Stimulated activated CD8-positive, alpha-beta memory T cell treated with anti-CD3 and anti-CD28 coated beads, Interleukin-15, amount 100 ng/mL, for 48 hours (primary cell): ENCODE measurements around the gene ADCY2.

ENCODE experiments used
- DNase-seq, 2 donors: peaks; one replicate each; pipeline ENCODE4 v3.0.0-alpha.2; 2020; ENCODE audit warnings: low read depth in 2 of 2

ADCY2 gene

DNA sequence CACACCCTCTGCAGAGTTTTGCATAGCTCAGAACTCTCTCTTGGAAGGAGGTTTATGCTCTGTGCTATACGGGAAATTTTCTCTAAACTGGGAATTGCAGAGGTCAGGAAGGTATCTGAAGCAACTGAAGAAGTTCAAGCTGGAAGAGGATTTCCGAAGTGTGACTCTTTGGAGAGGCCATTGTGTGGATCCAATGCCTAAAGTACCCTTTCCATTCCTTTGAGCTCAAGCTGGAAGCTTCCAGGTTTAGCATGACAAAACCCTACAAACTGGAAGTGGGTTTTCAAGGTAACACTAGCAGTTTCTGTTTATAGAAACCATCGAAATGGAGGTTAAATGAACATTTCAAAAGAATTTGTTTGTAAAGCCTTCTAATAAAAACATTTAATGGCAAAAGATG, 267.9 kb downstream of the ADCY2 start:
- no peak for DNase-seq

DNA sequence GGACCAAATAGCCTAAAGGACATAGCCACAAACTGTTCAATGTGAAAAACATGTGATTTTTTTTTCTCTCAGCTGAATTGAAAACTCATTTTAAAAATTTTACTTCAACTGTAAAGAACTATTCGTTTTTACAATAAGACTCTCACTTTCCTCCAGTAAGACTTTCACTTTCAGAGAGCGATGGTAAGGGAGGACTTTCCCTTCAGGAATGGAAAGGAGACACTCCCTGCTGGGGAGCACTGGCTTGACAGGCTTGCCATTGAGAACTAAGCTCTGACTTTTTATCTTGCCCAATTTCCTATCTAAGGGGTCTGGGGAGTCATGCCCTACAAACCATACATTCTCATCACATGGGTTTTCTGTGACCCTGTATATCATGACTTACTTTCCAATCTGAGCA, 268.3 kb downstream of the ADCY2 start:
- no peak for DNase-seq

DNA sequence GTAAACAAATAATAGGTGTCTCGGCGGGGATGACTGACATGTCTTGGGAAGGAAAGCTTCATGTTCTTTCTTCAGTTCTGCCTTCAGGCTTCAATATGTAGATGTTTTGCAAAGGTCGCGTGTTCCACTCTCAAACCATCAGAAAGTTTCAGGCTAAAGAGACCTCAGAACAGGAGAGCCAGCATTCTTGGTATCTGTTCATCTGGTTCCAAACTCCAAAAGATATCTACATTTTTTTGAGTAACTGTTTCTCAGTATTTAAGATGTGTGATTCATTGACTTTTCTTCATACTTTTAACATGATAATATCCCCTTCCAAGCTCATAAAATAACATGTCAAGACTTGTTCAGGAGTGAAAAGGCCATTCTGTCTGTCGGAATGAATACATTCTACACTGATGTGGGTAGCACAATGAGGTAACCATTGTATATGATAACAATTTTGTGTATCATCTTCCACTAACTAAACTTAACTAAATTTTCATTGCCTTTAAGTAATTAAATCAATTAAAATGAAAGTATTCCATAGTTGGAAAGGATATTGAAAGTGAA, 271.4 kb downstream of the ADCY2 start:
- DNase-seq, result no peak

DNA sequence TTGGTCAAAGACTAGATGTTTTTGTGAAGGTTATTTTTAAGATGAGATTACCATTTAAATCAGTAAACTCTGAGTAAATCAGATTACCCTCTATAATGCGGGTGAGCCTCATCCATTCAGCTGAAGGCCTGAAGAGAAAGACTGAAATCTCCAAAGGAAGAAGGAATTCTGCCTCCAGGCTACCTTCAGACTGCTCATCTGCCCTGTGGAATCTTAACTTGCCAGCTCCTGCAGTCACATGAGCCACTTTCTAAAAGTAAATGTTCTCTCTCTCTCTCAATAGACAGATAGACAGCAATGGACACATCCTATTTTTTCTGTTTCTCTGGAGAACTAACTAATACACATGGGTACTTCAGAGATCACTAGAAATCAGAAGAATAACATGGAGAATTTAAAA, 272.2 kb downstream of the ADCY2 start:
- DNase-seq, result no peak

DNA sequence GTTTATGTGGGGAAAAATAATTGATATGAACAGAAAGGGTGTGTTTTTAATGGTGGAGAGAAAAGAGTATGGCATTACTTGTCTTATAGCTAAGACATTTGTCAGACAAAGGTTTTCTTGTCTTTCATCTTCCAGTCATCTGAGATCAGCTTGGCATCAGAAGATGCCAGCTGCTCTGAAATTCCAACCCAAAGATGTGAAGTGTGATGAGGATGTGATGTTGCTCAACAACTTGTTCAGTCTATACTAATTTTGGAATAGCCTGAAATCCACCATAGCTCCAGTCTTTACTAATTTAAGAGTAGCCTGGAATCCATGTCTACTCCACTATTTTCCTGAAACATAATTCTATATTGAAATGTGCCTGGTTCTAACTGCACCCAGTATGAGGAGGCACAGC, 272.7 kb downstream of the ADCY2 start:
- no peak for DNase-seq

DNA sequence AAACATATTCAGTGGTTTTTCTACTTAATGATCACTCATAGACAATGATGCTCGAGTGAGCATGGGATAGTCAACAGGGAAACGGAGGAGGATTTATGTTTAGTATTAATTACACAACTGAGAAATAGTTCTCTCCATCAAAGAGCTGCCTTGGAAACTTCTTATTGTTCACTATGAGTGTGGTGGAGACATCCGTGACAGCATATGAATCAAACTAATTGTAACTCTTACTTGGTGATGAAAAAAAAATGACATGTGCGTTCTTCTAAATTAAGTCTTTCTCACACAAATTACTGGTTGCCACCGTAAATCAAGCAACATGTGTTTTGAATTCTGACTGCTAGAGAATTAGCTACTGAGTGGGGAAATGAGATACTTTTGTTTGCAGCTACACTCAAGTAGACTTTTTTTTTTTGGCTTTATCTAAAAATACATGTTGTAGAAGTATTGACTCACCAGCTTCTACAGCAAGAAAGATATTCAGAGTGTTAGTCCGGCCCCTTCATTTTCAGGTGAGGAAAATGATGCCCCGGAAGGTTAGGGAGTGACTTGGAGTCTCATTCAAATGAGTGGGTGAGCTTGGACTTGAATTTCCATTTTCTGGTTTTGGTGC, 275.5 kb downstream of the ADCY2 start:
- DNase-seq, result no peak

DNA sequence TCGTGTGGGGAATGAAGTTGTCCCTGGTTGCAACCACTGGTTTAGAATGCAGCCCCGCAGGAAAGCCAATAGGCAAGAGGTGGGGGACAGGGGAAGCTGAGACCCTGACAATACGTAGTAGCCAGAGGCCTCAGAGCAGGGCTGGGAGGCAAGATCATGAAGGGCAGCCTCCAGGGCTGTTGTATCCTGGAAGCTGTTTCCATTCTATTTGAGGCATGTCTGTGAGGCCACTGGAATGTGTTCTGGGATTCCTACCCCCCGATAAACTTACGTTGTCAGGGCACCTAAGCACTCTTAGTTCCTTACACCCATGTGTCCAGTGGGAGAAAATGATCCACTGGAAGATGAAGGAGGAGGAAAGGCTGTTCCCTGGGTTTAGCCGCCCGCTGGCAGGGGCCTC, 277.7 kb downstream of the ADCY2 start:
- DNase-seq, result no peak

DNA sequence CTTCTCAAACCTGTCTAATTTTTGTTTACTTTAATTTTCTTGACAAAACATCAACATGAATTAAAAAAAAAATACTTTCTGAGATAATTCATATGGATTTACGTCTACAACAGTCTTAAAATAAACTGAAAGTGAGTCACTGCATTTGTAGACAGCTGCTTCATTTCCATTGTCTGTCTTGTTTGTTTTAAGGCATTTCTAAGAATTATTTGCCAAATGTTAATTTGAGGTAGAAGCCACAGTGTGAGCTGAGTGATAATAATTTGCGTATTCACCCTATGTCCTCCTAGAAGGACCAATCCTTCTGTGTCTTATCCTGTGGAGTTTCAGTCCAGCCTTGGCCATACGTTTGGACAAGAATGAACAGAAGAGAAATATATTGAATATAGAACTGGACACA, 280.5 kb downstream of the ADCY2 start:
- no peak for DNase-seq

DNA sequence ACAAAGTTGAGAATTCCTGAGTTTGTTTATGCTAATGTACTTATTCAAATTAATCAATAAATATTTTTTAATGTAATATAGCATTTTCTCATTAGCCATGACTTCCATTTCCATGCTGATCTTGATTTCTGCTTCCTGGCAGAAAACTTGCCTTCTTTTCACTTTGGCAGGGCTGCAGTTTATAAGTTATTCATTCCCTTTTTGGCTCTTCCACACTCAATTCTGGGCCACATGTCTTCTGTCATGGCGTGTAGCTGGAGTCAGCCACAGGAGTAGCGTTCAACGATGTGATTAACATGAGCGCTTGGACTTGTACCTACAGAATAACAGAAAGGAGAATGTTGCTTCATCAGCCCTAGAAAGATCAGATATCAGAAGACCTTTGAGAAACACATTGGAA, 282.1 kb downstream of the ADCY2 start:
- no peak for DNase-seq

DNA sequence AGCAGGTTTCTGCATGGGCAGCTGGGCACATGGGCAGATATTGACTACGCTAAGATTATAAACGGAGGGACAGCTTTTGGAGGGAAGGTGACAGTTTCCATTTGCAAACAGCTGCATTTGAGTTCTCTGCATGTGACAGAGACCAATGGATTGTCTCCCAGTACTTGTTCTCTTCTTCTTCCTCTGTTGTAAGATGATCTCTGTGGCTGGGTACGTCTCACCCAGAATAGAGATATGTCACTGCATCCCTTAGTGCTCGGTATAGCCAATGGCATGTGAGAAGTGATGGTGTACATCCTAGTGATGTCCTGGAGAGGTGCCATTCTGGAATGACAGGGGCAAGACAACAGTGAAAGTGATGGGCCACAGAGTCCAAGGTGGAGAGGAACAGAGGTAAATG, 283.7 kb downstream of the ADCY2 start:
- DNase-seq, result no peak

DNA sequence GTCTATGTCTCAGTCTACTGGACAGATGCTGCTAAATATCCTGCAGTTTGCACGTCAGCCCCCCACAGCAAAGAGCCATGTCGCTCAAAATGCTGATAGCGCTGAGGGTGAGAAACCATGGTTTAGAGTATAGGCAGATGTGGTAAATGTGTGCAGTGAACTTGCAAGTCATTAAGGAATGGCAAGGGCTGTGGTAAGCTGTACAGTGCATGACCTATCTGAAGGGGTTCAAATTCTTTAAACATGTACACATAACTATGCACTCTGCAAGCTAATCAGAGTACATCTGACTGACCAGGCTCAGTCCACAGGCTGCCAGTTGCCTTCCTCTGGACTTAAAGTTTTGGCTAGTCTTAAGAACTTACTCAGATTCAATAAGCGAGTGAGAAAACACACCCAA, 284.3 kb downstream of the ADCY2 start:
- no peak for DNase-seq

DNA sequence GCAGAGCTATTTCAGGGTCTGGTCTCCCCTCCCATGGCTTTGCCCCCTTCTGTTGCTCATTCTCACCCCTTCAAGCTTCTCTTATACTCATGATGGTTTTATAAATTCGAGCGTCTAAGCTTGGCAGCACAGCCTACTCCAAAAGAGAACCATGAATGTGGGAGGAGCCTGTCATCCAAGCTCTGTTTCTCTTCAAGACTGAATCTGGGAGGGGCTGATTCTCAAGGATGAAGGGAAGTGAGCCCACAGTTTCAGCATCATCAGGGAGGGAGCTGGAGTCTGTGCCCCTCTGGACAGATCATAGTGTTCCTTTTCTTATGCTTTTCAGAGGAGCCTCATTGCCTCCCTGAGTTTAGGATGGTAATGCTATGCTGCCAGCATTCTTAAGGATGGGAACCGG, 286.4 kb downstream of the ADCY2 start:
- DNase-seq, result no peak

DNA sequence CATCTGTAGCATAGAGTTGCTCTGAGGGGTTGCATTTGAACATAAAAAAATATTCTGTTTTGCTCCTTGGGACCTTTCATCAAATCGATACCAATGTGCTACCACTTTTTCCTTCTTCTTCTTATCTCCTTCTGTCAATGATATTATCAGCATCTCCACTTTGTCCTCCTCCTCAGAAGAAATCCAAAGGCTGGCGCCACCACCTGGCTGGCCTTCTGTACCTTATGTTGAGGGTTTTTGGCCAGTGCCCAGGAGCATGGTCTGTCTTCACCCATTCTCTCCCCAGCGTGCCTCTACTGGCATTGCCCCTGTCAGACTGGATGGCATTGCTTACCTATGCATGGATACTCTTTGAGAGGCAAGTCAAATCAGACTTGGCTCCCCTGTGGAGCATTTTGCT, 287.8 kb downstream of the ADCY2 start:
- DNase-seq, result no peak

DNA sequence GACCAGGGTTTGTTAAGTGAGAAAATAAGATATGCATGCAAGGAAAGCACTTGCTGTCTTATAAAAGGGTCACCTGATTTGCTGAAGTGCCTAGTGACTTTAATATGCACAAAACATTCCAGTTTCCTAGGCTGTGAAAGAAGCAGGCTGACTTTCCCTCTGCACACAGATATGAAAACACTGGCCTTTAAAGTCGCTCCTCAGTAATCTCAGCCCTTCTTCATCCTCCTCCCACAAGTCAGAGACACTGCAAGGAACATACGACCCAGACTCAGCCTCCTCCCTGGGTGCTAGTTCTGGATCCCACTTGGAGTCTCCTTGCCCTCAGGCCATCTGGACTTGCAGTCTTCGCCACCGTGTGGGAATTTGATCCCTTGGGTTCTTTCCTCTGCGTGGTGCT, 288.9 kb downstream of the ADCY2 start:
- no peak for DNase-seq

DNA sequence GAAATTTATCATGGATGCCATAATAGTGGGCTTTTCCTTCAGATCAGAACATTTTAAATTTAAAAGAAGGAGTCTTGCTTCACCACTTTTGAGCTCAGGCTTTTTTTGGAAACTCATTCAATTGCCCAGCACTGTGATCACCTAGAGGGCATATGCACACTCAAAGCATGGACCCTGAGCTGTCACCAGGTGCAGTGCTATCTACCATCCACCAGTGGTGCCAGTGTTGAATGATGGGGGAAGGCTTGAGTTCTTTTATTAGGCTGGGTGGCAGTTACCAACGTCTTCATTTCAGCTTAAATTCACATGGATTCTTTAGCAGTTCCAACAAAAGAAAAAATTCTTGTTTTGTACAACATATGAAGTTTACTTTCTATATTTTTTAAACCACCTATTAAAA, 290.9 kb downstream of the ADCY2 start:
- DNase-seq, result no peak

DNA sequence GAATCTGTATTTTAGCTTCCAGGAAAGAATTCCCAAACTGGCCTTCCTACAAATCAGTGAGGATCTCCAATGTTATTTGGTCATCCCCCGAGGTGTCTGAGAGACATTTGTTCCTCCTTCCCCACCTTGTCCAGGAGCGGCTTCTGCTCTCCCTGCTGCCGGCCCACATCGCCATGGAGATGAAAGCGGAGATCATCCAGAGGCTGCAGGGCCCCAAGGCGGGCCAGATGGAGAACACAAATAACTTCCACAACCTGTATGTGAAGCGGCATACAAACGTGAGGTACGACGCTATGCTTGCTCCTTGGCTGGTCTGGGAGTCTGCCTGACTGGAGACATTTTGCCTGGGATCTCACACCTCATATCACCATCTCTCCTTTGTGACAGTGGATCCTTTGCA, 294.6 kb downstream of the ADCY2 start:
- no peak for DNase-seq

DNA sequence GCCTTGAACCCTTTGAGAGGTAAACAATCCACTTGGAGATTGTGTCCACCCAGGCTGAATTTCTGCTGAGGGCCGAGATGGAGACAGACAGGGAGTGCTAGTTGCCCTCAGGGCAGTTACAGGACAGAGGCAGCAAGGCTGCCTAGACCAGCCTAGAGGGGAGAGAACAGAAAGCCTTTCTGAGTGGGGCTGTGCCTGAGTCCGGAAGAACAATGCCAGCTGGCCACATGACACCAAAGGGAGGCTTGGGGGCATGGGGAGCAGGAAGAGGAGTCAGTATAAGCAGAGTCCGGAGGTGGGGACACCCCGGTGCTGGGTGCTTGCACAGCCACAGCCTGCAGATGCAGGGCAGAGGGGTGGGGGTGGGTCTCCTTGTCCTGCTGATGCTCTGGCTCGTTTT, 309.3 kb downstream of the ADCY2 start:
- DNase-seq, result no peak

DNA sequence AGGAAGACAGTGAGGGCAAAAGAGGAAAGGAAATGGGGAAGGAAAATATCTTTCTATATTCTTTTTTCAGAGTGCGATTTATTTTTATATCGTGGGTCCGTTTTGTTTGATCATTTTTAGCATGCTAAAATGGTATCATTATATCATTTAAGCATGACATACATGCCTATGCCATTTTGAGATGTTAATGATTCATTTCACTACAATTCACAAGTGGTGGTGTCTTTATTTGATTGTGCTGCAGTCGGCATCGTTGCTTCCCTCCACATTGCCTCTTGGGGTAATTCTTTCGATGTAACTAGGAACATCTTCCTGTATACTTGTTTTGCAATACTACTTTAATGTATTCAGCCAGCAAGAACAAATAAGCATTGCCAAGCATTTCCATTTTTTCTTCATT, 309.8 kb downstream of the ADCY2 start:
- no peak for DNase-seq

DNA sequence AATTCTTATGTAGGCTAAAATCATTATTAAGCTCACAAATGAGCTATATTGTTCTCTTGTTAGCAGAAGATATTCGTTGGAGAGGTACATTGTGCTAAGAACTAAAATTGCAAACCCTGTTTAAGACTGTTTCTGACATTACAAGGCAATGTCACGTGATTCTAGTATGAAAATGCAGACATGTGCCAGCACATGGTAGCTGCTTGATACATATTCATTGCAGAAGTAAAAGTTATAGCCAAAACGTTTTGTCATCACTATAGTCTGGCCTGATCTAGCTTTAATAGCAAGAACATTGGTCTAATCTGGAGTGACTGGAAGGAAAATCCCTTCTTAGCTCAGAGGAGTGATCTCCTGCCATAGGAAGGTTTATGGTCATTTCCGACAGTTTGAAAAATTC, 310.3 kb downstream of the ADCY2 start:
- no peak for DNase-seq

DNA sequence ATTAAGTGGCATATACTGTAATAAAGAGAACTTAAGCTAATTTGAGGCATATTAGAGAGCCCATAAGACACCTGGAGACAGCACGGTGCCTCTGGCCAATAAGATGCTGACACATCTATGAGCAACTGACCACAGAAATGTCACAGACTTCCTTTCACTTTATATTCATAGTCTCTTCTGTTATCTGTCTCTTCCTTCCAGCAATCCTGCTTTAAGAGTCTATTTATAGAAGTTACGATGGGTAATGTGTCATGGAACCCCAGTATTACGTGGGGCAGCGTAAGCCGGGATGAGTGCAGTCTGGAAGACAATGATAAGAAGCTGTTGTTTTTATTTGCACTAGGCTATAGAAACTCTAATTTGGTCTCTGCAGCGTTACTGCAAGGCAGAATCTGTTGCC, 318.2 kb downstream of the ADCY2 start:
- no peak for DNase-seq

DNA sequence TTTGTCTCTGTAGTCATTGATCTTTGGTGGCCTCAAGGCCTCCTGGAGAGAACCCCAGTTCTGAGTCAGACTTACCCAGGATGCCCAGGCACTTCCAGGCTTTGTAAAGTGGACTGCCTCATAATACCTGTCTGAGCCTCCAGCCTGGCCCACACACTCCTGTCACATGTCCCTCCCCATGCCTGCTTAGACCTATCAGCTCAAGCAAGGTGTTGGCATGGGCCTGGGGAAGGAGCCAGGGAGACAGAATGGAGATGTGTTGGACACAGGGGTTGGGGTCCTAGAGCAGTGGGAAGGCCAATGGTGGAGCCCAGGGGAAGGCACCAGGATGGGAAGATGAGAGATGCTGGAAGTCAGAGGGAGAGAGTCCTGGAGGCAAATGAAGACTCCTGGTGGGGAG, 318.8 kb downstream of the ADCY2 start:
- no peak for DNase-seq

DNA sequence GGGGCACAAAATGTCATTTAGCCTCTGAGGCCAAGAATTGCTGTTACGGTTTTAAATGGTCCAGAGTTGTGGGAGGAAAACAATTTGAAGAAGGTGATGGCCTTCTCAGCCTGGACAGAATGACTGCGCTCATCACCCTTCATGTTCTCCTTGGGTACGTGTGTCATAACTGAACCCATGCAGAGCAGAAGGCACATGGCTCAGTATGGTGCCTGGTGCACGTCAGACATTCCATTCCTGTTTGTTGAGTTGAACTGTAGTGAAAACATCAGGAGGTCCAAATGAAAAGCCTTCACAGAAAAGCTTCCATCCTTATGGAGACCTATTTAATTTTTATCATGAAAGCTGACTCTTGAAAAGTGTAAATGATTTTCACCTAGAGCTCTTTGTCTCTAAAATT, 321.8 kb downstream of the ADCY2 start:
- DNase-seq, result no peak

DNA sequence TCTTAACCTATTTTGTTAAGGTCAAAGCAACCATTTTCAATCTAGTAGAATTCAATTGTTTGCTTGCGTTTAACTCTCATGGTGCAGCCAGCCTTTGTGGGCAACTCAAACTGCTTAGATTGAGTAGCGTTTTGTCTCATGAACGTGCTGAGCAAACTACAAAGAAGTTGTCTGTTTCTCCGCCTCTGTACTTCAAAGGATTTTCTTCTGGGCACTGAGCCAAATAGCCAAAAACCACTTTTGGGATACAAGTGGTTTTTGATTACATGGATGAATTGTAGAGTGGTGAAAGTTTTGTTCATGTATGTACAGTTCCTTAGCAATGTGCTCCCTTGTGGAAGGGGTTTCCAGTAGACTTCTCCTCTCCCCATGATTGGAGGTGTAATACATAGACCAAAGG, 332.1 kb downstream of the ADCY2 start:
- no peak for DNase-seq

DNA sequence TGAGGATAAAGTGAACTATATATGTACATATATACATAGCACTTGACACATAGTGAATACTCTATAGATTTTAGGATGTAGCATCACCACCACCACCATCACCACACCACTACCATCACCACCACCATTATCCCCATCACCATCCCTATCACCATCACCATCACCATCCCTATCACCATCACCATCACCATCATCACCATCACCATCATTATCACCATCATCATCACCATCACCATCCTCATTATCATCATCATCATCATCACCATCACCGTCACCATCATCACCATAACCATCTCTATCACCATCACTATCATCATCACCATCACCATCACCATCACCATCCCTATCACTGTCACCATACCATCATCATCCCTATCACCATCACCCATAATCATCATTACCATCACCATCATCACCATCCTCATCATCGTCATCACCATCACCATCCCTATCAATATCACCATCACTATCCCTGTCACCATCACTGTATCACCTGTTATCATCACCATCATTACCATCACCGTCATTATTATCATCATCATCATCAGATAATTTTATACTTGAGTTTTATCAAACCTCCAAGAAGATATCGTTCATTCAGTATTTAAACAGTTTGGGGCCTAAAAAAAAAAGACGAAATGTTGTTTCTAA, 345.6 kb downstream of the ADCY2 start:
- DNase-seq, result no peak
